ENCODE results near the gene ZNF432. TPM values are rescaled to one million over a fixed set of nuclear protein-coding genes. Genes with fewer than 3 reads are reported as not detected.

Gene ZNF432
- total and polyA plus RNA-seq, 2 of the 13 experiments (the other 11 are each of a cell fraction or from before 2014, with no cell fraction given), result 4.1 to 8.7 TPM

GRCh38 chr19:51986309-51987291 lies 62.0 kb downstream of the ZNF432 start, which contains the start of gene ZNF350 (continued):
- TF ChIP-seq MTERF4 (CRISPR knock-in tag; IDR thresholded peaks at IDR 0.05), result no peak
- peak; percentile 76 for TF ChIP-seq ZNF792 (CRISPR knock-in tag; IDR thresholded peaks at IDR 0.05)
- TF ChIP-seq RFX3 (CRISPR knock-in tag; IDR thresholded peaks at IDR 0.05), result no peak
- peak; percentile 74 for TF ChIP-seq ARID5B (CRISPR knock-in tag; IDR thresholded peaks at IDR 0.05)
- no peak for TF ChIP-seq ONECUT2 (CRISPR knock-in tag; IDR thresholded peaks at IDR 0.05)
- TF ChIP-seq ZBTB10 (CRISPR knock-in tag; IDR thresholded peaks at IDR 0.05; ENCODE audit: borderline replicate concordance), result 0 out of 2 replicates have a peak, but pooled peaks have one; percentile 20
- TF ChIP-seq ZNF615 (CRISPR knock-in tag; IDR thresholded peaks at IDR 0.05; ENCODE audit: borderline replicate concordance), result no peak
- no peak for TF ChIP-seq PHB2 (IDR thresholded peaks at IDR 0.05; ENCODE audit: partially characterized antibody)
- TF ChIP-seq ZNF44 (CRISPR knock-in tag; IDR thresholded peaks at IDR 0.05), result no peak
- no peak for TF ChIP-seq MEIS1 (CRISPR knock-in tag; IDR thresholded peaks at IDR 0.05; ENCODE audit: borderline replicate concordance)
- peak; percentile 75; the same call in 1 of the 2 replicates for TF ChIP-seq NFATC3 (CRISPR knock-in tag; IDR thresholded peaks at IDR 0.05)
- no peak for TF ChIP-seq CEBPZ (IDR thresholded peaks at IDR 0.05; ENCODE audit: low read length)
- TF ChIP-seq CCDC6 (CRISPR knock-in tag; IDR thresholded peaks at IDR 0.05), result no peak
- TF ChIP-seq HOXA3 (CRISPR knock-in tag; IDR thresholded peaks at IDR 0.05), result peak; percentile 95
- TF ChIP-seq ZFP91 (CRISPR knock-in tag; IDR thresholded peaks at IDR 0.05; ENCODE audit: borderline replicate concordance), result peak; percentile 46; the same call in 1 of the 2 replicates
